ENCODE measurements around the gene ASH1L.
"Not testable (repeated sequence)": the region's sequence is repeated elsewhere in the genome, so short reads cannot be mapped to it uniquely, and the experiment has no call there.

Gene ASH1L

DNA sequence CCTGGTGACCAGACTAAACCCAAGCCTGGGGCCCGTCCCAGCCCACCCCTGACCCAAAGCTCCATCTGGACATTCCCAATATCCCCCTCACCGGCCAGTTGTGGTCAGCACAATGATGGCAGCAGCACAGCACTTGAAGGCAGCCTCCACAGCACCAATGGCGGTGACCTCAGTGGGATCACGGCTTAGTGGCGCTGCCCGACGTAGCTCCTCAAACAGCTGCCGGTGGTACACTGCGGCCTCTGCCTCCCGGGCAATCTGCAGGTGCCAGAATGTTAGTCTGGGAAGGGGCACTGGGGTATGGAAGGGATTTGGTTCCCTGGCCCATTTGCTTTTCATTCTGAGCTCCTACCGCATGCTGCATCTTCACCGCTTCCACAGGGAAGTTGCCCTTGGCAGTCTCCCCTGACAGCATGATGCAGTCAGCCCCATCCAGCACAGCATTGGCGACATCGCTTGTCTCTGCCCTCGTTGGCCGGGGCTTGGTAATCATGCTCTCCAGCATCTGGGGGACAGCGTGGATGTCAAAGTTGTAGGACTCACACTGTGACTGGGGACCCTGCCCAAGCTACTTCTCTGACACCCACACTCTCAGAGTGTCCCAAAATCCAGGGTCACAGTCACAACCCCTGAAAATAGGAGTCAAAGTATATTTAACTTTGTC is 269.4 kb downstream of the ASH1L start:
- no peak overlapping the region for H3K4me3 ChIP-seq (replicated peaks; ENCODE audit: insufficient read depth, low read length)
- no peak for TF ChIP-seq SPI1 (IDR thresholded peaks at IDR 0.05; ENCODE audit: borderline replicate concordance, low read depth)
- TF ChIP-seq, protein P1, sequence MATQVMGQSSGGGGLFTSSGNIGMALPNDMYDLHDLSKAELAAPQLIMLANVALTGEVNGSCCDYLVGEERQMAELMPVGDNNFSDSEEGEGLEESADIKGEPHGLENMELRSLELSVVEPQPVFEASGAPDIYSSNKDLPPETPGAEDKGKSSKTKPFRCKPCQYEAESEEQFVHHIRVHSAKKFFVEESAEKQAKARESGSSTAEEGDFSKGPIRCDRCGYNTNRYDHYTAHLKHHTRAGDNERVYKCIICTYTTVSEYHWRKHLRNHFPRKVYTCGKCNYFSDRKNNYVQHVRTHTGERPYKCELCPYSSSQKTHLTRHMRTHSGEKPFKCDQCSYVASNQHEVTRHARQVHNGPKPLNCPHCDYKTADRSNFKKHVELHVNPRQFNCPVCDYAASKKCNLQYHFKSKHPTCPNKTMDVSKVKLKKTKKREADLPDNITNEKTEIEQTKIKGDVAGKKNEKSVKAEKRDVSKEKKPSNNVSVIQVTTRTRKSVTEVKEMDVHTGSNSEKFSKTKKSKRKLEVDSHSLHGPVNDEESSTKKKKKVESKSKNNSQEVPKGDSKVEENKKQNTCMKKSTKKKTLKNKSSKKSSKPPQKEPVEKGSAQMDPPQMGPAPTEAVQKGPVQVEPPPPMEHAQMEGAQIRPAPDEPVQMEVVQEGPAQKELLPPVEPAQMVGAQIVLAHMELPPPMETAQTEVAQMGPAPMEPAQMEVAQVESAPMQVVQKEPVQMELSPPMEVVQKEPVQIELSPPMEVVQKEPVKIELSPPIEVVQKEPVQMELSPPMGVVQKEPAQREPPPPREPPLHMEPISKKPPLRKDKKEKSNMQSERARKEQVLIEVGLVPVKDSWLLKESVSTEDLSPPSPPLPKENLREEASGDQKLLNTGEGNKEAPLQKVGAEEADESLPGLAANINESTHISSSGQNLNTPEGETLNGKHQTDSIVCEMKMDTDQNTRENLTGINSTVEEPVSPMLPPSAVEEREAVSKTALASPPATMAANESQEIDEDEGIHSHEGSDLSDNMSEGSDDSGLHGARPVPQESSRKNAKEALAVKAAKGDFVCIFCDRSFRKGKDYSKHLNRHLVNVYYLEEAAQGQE (IDR thresholded peaks at IDR 0.05; ENCODE audit: insufficient replicate concordance, low read depth): no peak
- TF ChIP-seq POLR2AphosphoS5 (IDR thresholded peaks at IDR 0.05; ENCODE audit: low read depth): no peak
- TF ChIP-seq, protein P2, sequence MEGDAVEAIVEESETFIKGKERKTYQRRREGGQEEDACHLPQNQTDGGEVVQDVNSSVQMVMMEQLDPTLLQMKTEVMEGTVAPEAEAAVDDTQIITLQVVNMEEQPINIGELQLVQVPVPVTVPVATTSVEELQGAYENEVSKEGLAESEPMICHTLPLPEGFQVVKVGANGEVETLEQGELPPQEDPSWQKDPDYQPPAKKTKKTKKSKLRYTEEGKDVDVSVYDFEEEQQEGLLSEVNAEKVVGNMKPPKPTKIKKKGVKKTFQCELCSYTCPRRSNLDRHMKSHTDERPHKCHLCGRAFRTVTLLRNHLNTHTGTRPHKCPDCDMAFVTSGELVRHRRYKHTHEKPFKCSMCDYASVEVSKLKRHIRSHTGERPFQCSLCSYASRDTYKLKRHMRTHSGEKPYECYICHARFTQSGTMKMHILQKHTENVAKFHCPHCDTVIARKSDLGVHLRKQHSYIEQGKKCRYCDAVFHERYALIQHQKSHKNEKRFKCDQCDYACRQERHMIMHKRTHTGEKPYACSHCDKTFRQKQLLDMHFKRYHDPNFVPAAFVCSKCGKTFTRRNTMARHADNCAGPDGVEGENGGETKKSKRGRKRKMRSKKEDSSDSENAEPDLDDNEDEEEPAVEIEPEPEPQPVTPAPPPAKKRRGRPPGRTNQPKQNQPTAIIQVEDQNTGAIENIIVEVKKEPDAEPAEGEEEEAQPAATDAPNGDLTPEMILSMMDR (IDR thresholded peaks at IDR 0.05; ENCODE audit: insufficient read depth, low read length): no peak
- no peak for DNase-seq (ENCODE audit: low read depth in 1 of 2, low spot score in 1 of 2)
- H3K27me3 ChIP-seq (ENCODE audit: insufficient read depth, poor library complexity, severe bottlenecking): peaks cover 12% of the 10 kb centered on the region
- H3K27ac ChIP-seq (replicated peaks): no peak overlapping the region

DNA sequence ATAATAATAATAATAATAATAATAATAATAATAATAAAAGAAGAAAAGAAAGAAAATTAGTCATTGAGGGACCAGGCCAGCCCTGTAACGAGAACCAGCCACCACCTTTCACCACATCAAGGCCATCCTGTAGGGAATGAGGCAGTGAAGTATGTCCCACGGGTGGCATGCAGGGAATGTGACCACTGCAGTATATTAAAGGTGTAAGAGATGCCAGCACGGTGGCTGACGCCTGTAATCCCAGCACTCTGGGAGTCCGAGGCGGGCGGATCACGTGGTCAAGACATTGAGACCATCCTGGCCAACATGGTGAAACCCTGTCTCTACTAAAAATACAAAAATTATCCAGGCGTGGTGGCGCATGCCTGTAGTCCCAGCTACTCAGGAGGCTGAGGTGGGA is 271.6 kb downstream of the ASH1L start:
- not testable (repeated sequence) for DNase-seq (ENCODE audit: low read depth in 1 of 2, low spot score in 1 of 2); H3K27ac ChIP-seq (replicated peaks); H3K4me3 ChIP-seq (replicated peaks; ENCODE audit: insufficient read depth, low read length)
- peaks cover 12% of the 10 kb centered on the region for H3K27me3 ChIP-seq (ENCODE audit: insufficient read depth, poor library complexity, severe bottlenecking)

DNA sequence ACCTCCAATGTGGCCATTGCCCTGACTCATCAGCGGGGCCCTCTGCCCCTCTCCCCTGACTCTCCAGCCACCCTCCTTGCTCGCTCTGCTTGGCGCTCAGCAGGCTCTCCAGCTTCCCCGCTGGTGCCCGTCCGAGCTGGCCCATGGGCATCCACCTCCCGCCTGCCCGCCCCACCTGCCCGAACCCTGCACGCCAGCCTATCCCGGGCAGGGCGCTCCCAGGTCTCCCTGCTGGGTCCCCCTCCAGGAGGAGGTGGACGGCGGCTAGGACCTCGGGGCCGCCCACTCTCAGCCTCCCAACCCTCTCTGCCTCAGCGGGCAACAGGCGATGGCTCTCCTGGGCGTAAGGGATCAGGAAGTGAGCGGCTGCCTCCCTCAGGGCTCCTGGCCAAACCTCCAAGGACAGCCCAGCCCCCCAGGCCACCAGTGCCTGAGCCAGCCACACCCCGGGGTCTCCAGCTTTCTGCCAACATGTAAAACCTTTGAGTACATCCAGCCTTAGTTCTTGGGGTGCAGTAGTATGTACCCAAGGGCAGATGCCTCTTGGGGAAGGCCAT is 274.5 kb downstream of the ASH1L start:
- TF ChIP-seq POLR2AphosphoS5 (IDR thresholded peaks at IDR 0.05; ENCODE audit: low read depth) (no peak), GABPA (IDR thresholded peaks at IDR 0.05; ENCODE audit: low read depth) (no peak), SPI1 (IDR thresholded peaks at IDR 0.05; ENCODE audit: borderline replicate concordance, low read depth) (no peak)
- TF ChIP-seq, protein P2 (IDR thresholded peaks at IDR 0.05; ENCODE audit: insufficient read depth, low read length): no peak
- TF ChIP-seq, protein P1 (IDR thresholded peaks at IDR 0.05; ENCODE audit: insufficient replicate concordance, low read depth): no peak
- H3K27ac ChIP-seq (replicated peaks): no peak overlapping the region
- H3K27me3 ChIP-seq (ENCODE audit: insufficient read depth, poor library complexity, severe bottlenecking): peaks cover 4% of the 10 kb centered on the region
- no peak for DNase-seq (ENCODE audit: low read depth in 1 of 2, low spot score in 1 of 2)
- no peak overlapping the region for H3K4me3 ChIP-seq (replicated peaks; ENCODE audit: insufficient read depth, low read length)

DNA sequence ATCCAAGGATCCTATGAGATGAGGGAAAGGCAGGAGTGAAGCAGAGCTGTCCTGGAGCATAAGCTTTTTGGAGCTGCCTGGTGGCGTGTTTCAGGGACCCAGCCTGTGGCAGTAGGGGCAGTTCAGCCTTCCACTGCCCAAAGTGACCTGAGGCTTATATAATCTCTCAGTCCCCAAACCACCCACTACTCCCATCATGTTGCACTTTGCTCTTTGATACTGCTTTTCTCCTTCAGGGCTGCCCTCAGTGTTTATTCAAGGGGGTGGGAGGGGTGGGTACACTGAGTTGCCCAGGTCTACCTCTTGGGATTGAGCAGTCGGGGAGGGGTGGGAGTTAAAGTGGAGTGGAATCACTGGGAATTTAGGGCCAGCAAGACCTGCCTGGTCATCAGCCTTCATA is 276.1 kb downstream of the ASH1L start:
- no peak for DNase-seq (ENCODE audit: low read depth in 1 of 2, low spot score in 1 of 2)
- H3K27ac ChIP-seq (replicated peaks): no peak overlapping the region
- H3K4me3 ChIP-seq (replicated peaks; ENCODE audit: insufficient read depth, low read length): no peak overlapping the region
- TF ChIP-seq POLR2AphosphoS5 (IDR thresholded peaks at IDR 0.05; ENCODE audit: low read depth) (no peak), SPI1 (IDR thresholded peaks at IDR 0.05; ENCODE audit: borderline replicate concordance, low read depth) (no peak), GABPA (IDR thresholded peaks at IDR 0.05; ENCODE audit: low read depth) (no peak)
- TF ChIP-seq, protein P2 (IDR thresholded peaks at IDR 0.05; ENCODE audit: insufficient read depth, low read length): no peak
- TF ChIP-seq, protein P1 (IDR thresholded peaks at IDR 0.05; ENCODE audit: insufficient replicate concordance, low read depth): no peak
- no peaks in the 10 kb centered on the region for H3K27me3 ChIP-seq (ENCODE audit: insufficient read depth, poor library complexity, severe bottlenecking)
